LNCaP clone FGC (cell line): ENCODE measurements around the gene FLAD1.

Source experiments
- DNase-seq: peaks from one replicate; pipeline ENCODE4 v3.0.0-alpha.2; 2011; ENCODE audit warnings: low read depth
- H3K4me3 ChIP-seq: 2 replicates; pipeline ENCODE4 v1.5.1; 2011; ENCODE audit warnings: mild to moderate bottlenecking, low read depth, low read length, control low read depth
- TF ChIP-seq, protein P1 (sequence below): IDR thresholded peaks from 2 replicates; pipeline ENCODE4 v1.5.1; 2012; ENCODE audit warnings: mild to moderate bottlenecking; ENCODE audit not compliant: control insufficient read depth, insufficient read depth; ENCODE audit errors: extremely low read depth

Gene FLAD1

DNA sequence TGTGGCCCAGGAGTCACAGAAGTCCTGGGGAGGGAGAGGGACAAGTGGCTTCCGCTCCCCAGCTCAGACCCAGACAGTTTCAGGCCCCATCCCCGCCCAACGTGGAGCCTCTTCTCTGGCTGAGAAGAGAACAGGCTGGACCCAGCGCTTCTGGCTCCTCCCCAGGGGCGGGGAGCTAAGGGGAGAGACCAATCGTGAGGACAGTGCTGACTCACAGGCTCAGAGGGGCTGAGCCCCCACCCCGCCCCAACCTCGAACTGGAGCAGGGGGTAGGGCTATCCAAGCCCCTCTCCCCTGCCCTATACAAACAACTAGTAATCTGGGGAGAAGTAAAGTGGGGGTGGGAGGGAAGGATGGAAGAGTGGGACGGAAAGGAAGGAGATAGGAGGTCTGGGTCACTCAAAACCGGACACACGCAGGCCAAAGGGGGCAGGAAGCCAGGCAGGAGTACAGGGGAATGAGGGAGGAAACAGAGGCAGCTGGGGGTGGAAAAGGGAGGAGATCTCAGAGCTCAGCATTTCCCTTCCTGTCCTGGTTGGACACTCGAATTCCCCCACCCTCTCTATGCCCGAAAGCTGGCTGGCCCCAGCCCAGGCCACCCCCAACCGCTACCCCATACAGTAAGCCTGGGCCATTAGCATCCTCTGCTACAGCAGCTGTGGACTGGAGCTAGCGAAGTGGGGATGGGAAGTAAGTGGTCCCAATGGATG lies 12.4 kb upstream of the FLAD1 start, which contains the start of gene SHC1:
SHC1 (minus strand) TSS at position 117 of the 710 bp plus-strand sequence. CDS start 221 bp downstream, outside the sequence.
- DNase-seq, result peak; percentile 50
- TF ChIP-seq, protein P1, sequence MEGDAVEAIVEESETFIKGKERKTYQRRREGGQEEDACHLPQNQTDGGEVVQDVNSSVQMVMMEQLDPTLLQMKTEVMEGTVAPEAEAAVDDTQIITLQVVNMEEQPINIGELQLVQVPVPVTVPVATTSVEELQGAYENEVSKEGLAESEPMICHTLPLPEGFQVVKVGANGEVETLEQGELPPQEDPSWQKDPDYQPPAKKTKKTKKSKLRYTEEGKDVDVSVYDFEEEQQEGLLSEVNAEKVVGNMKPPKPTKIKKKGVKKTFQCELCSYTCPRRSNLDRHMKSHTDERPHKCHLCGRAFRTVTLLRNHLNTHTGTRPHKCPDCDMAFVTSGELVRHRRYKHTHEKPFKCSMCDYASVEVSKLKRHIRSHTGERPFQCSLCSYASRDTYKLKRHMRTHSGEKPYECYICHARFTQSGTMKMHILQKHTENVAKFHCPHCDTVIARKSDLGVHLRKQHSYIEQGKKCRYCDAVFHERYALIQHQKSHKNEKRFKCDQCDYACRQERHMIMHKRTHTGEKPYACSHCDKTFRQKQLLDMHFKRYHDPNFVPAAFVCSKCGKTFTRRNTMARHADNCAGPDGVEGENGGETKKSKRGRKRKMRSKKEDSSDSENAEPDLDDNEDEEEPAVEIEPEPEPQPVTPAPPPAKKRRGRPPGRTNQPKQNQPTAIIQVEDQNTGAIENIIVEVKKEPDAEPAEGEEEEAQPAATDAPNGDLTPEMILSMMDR, result no peak
- H3K4me3 ChIP-seq, result peak within 1 kb of the TSS; percentile 59

DNA sequence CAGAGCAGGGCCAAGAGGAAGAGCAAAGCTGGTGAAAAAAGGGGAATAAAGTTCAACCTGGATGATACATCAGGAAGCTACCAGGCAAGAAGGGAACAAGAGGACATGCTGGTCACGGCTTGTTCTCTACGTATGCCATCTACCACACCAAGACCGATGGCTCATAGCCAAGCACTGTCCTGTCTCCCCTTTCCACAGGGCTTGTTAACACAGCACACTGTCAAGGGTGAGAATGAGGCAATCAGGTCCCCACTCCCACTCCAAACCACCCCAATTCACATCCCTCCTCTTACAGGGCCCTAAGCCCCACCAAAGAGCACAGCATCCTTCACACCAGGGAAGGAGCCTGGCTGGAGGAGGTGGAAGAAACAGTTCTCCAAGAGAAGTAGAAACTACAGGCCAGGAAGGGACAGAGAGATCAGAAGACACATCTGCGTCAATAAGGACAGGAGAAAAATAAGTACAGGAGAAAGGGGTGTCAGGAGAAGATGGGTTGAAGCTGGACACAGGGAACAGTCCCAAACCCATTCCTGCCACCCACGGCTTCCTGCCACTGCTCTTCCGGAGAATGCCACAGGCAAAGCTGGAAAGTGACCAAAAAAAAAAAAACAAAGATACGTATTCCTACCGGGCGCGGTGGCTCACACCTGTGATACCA lies 11.7 kb upstream of the FLAD1 start:
- H3K4me3 ChIP-seq, result peak overlapping the region; percentile 59
- TF ChIP-seq, protein P1, result no peak
- no peak for DNase-seq

DNA sequence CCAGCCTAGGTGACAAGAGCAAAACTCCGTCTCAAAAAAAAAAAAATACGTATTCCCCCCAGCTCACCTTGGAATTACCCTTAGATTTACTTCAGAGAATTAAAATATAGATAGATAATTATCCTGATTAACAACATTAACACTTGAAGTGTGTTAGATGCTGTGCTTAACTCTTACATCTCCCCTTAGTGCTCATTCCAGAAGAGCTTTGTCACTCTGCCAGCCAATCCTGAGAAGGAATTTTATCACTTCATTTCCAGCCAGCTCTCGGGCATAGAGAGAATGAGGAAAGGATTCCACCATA lies 11.0 kb upstream of the FLAD1 start:
- DNase-seq, result no peak
- peak overlapping the region; percentile 75 for H3K4me3 ChIP-seq
- TF ChIP-seq, protein P1, result no peak

DNA sequence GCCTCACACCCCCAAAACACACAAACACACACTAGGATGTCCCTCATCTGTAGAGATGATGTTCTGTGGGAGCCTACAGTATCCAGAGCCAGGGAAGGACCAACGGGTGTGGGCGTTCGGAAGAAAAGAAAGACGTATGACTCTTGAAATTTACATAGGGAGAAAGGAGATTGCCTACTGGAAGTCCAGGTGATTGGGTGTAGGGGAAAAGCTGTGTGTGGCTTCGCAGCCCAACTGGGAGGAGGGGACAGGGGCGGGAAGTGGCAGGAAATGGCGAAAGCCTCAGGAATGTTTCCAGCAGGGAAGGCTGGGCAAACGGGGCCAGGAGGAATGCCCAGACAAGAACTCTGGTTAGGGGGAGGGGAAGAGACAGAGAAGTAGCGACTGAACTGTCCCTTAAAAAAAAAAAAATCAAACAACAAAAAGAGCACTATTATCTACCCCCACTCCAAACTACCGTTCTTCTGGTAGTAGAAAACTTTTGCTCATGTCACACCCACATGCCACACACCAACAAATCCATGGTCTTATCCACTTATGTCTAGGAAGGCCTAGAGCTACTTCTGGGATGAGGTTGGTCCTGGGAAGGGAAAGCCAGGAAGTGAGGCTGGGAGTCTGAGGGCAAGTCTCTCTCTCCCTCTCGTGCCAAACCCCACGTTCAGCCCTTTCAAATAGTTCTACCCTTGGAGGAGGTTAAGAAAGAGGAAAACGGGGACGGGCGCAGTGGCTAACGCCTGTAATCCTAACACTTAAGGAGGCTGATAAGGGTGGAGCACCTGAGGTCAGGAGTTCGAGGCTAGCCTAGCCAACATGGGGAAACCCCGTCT lies 10.4 kb upstream of the FLAD1 start:
- TF ChIP-seq, protein P1, result no peak
- DNase-seq, result peak; percentile 79
- peak overlapping the region; percentile 75 for H3K4me3 ChIP-seq

DNA sequence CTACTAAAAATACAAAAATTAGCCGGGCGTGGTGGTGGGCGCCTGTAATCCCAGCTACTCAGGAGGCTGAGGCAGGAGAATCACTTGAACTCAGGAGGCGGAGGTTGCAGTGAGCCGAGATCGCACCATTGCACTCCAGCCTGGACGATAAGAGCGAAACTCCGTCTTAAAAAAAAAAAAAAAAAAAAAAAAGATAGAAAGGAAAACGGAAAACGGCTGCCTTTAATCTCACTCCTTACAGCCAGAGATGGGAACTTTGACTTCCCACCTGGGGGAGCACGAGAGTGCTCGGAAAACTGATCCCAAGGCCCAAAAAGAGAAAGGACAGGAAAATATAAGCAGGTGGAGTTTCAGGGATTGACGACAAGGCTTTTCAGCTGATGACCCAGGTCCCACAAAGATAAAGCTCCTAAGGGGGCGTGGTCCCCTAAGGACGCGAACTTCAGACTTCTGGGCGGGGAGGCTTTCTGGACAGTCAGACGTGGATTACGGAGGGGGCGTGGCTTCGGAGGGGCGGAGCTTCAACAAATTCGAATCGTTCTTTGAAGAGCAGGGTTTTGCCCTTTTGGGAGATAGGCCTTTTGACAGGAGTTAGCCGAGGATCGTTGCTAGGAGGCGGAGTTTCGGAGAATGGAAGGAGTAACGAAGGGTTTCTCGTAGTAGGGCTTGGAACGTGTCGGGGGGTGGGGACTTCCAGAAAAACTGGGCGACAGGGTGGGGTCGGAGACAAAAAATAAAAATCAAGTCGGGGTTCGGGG lies 9.6 kb upstream of the FLAD1 start:
- peak overlapping the region; percentile 75 for H3K4me3 ChIP-seq
- TF ChIP-seq, protein P1, result peak; percentile 14; the same call in 1 of the 2 replicates
- DNase-seq, result peak; percentile 93

DNA sequence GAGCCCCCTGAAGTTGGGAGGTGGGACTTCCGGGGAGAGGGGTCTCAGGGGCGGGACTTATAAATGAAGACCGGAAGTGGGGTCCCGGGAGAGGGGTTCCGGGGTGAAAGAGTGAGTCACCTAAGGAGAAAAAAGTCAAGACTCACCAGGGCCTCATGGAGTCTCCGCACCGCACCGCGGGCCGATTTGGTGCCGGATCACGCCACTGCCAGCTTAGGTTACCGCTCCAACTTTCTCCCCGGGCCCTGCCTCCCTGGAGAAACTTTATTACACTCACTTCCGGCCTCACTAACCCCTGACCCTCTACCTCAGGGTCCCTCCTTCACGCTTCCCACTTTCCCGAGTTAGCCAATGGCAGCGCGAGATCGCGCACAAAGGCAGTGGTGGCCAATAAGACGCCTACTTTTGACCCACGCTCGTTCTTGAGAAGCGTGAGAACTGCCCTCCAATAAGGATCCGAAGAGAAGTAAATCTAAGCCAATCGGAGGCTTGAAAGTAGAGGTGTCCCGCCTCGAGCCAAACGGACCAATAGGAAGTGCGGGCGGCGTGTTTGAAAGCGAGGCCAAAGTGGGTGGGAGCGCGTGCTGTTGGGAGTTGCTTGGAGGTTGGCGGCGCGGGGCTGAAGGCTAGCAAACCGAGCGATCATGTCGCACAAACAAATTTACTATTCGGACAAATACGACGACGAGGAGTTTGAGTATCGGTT lies 8.9 kb upstream of the FLAD1 start, which contains the start of gene CKS1B:
CKS1B (plus strand) TSS at position 580 of the 706 bp plus-strand sequence; CDS start at position 645, 65 bp downstream.
- peak; percentile 100 for DNase-seq
- TF ChIP-seq, protein P1, result no peak
- peak within 1 kb of the TSS; percentile 75 for H3K4me3 ChIP-seq
